Urothelium cell line (cell line): ENCODE measurements around the gene DNER.
A peak's percentile ranks its signal among the peaks of the same experiment; 100 is the strongest.
"Not testable (repeated sequence)": the region's sequence is repeated elsewhere in the genome, so short reads cannot be mapped to it uniquely, and the experiment has no call there.

ENCODE experiments used
- DNase-seq: peaks from one replicate; pipeline ENCODE4 v3.0.0; 2011; ENCODE audit warnings: low spot score, mixed read lengths
- FAIRE-seq: peaks from 2 replicates; lab custom pipeline; 2011; peaks lifted over from hg19 to GRCh38; lab: Jason Lieb, UNC

Gene DNER

GRCh38 chr2:229718057-229718456, 3.7 kb upstream of the DNER start:
- DNase-seq (no peak), FAIRE-seq (no peak)

GRCh38 chr2:229715895-229716507, 1.6 kb upstream of the DNER start:
- DNase-seq: peak; percentile 47
- FAIRE-seq: no peak

GRCh38 chr2:229714736-229715541, 584 bp upstream of the DNER start:
- FAIRE-seq: no peak
- DNase-seq: peak; percentile 75

GRCh38 chr2:229713371-229714079, 830 bp downstream of the DNER start:
- peak; percentile 27 for DNase-seq
- no peak for FAIRE-seq

GRCh38 chr2:229712136-229712535, 2.2 kb downstream of the DNER start:
- DNase-seq: no peak
- FAIRE-seq: no peak

- FAIRE-seq: no peak
- DNase-seq: no peak
Measured at GRCh38 chr2:229708335-229708734, 6.0 kb downstream of the DNER start.

GRCh38 chr2:229703909-229704630, 10.3 kb downstream of the DNER start:
- DNase-seq: no peak
- no peak for FAIRE-seq

GRCh38 chr2:229701716-229702115, 12.6 kb downstream of the DNER start:
- FAIRE-seq (no peak), DNase-seq (no peak)

GRCh38 chr2:229701062-229701461, 13.3 kb downstream of the DNER start:
- DNase-seq (no peak), FAIRE-seq (no peak)

- no peak for FAIRE-seq
Measured at GRCh38 chr2:229695961-229696360, 18.4 kb downstream of the DNER start.

GRCh38 chr2:229693845-229694244, 20.5 kb downstream of the DNER start:
- DNase-seq, FAIRE-seq: not testable (repeated sequence)

More at GRCh38 chr2:229695961-229696360, 18.4 kb downstream of the DNER start:
- no peak for DNase-seq

- no peak for FAIRE-seq
- DNase-seq: no peak
Measured at GRCh38 chr2:229691631-229692030, 22.7 kb downstream of the DNER start.

GRCh38 chr2:229689307-229689839, 25.0 kb downstream of the DNER start:
- FAIRE-seq: no peak
- no peak for DNase-seq

GRCh38 chr2:229688141-229688540, 26.2 kb downstream of the DNER start:
- DNase-seq (no peak), FAIRE-seq (no peak)

GRCh38 chr2:229686122-229686919, 28.0 kb downstream of the DNER start:
- DNase-seq (no peak), FAIRE-seq (no peak)

- FAIRE-seq (no peak), DNase-seq (no peak)
Measured at GRCh38 chr2:229684942-229685562, 29.3 kb downstream of the DNER start.

GRCh38 chr2:229679393-229680125, 34.8 kb downstream of the DNER start:
- no peak for FAIRE-seq
- no peak for DNase-seq

- no peak for DNase-seq
- no peak for FAIRE-seq
Measured at GRCh38 chr2:229675569-229675968, 38.8 kb downstream of the DNER start.
